ENCODE measurements around the gene SELENOS. TPM values are rescaled to one million over a fixed set of nuclear protein-coding genes. Genes with fewer than 3 reads are reported as not detected.
A peak's percentile ranks its signal among the peaks of the same experiment; 100 is the strongest.

Gene SELENOS
- polyA plus RNA-seq, 4 donors, result 64.8 to 73.0 (median 65.3) TPM

GRCh38 chr15:101254157-101255050 is 22.9 kb downstream of the SELENOS start:
- no peak for DNase-seq (ENCODE audit: low read depth in 4 of 4, low spot score in 3 of 4)

GRCh38 chr15:101252836-101253235 is 24.4 kb downstream of the SELENOS start:
- no peak for DNase-seq (ENCODE audit: low read depth in 4 of 4, low spot score in 3 of 4)

- DNase-seq (ENCODE audit: low read depth in 4 of 4, low spot score in 3 of 4), result peak; percentile 86 to 89 (median 88)
Observed at GRCh38 chr15:101251830-101252820, 25.2 kb downstream of the SELENOS start, which contains the start of gene CHSY1. Gene CHSY1 (minus strand): TSS chr15:101252048. CDS start chr15:101251456, 592 bp downstream.

- no peak for DNase-seq (ENCODE audit: low read depth in 4 of 4, low spot score in 3 of 4)
Observed at GRCh38 chr15:101250873-101251829, 26.1 kb downstream of the SELENOS start.

- no peak for DNase-seq (ENCODE audit: low read depth in 4 of 4, low spot score in 3 of 4)
Observed at GRCh38 chr15:101250341-101250831, 26.9 kb downstream of the SELENOS start.

- DNase-seq (ENCODE audit: low read depth in 4 of 4, low spot score in 3 of 4), result no peak
Observed at GRCh38 chr15:101248274-101248673, 29.0 kb downstream of the SELENOS start.

GRCh38 chr15:101246824-101247745 is 30.2 kb downstream of the SELENOS start:
- no peak for DNase-seq (ENCODE audit: low read depth in 4 of 4, low spot score in 3 of 4)

GRCh38 chr15:101246391-101246790 is 30.9 kb downstream of the SELENOS start:
- no peak for DNase-seq (ENCODE audit: low read depth in 4 of 4, low spot score in 3 of 4)

- DNase-seq (ENCODE audit: low read depth in 4 of 4, low spot score in 3 of 4), result no peak
Observed at GRCh38 chr15:101244889-101245668, 32.2 kb downstream of the SELENOS start.

GRCh38 chr15:101244036-101244781 is 33.1 kb downstream of the SELENOS start:
- no peak for DNase-seq (ENCODE audit: low read depth in 4 of 4, low spot score in 3 of 4)

- no peak for DNase-seq (ENCODE audit: low read depth in 4 of 4, low spot score in 3 of 4)
Observed at GRCh38 chr15:101243420-101243819, 33.9 kb downstream of the SELENOS start.

- no peak for DNase-seq (ENCODE audit: low read depth in 4 of 4, low spot score in 3 of 4)
Observed at GRCh38 chr15:101242999-101243336, 34.3 kb downstream of the SELENOS start.

- DNase-seq (ENCODE audit: low read depth in 4 of 4, low spot score in 3 of 4), result no peak
Observed at GRCh38 chr15:101242160-101242998, 34.9 kb downstream of the SELENOS start.

GRCh38 chr15:101240358-101240757 is 36.9 kb downstream of the SELENOS start:
- DNase-seq (ENCODE audit: low read depth in 4 of 4, low spot score in 3 of 4), result no peak

GRCh38 chr15:101239724-101240136 is 37.6 kb downstream of the SELENOS start:
- no peak for DNase-seq (ENCODE audit: low read depth in 4 of 4, low spot score in 3 of 4)

GRCh38 chr15:101237251-101237650 is 40.0 kb downstream of the SELENOS start:
- DNase-seq (ENCODE audit: low read depth in 4 of 4, low spot score in 3 of 4), result no peak
